ENCODE measurements around the gene GOPC.

- TF ChIP-seq CTCF (IDR thresholded peaks at IDR 0.05) (no peak), POLR2A (IDR thresholded peaks at IDR 0.05) (no peak), POLR2AphosphoS5 (IDR thresholded peaks at IDR 0.05) (no peak)
Measured at GRCh38 chr6:117549611-117550010, 52.7 kb downstream of the GOPC start.

Data from breast epithelium (tissue), 3 donors.